ENCODE results near the gene NLK. TPM values are rescaled to one million over a fixed set of nuclear protein-coding genes. Genes with fewer than 3 reads are reported as not detected.

The NLK gene
- total RNA-seq, 1 experiment from 2014 or later, result 40.3 TPM

GRCh38 chr17:28139822-28140221 is 97.3 kb downstream of the NLK start (continued):
- TF ChIP-seq MXD4 (CRISPR knock-in tag; IDR thresholded peaks at IDR 0.05; ENCODE audit: borderline replicate concordance), result no peak
- no peak for TF ChIP-seq CREM (CRISPR knock-in tag; IDR thresholded peaks at IDR 0.05)
- no peak for TF ChIP-seq ZNF232 (CRISPR knock-in tag; IDR thresholded peaks at IDR 0.05)
- TF ChIP-seq TCF7 (CRISPR knock-in tag; IDR thresholded peaks at IDR 0.05; ENCODE audit: low read depth), result no peak
- no peak for TF ChIP-seq ZMAT4 (CRISPR knock-in tag; IDR thresholded peaks at IDR 0.05)
- TF ChIP-seq STAT6 (CRISPR knock-in tag; conservative IDR thresholded peaks at IDR 0.05; ENCODE audit: low read depth), result no peak

- ChIA-PET CTCF (interaction anchor here (1.0 kb wide), 2 partner anchors 59 to 110 kb away, joined by 3 to 4 read pairs; no protein-coding TSS in a partner anchor), POLR2A (no interaction called here)
Observed at GRCh38 chr17:28141313-28141712, 98.8 kb downstream of the NLK start.

More at GRCh38 chr17:28141313-28141712, 98.8 kb downstream of the NLK start:
- Mint-ChIP-seq H3K27me3 (ENCODE audit: low read depth) (no peaks in the 10 kb centered on the region), H3K4me1 (no peaks in the 10 kb centered on the region; the same call in 1 of the 2 replicates), H3K27ac (no peak overlapping the region), H3K9me3 (no peaks in the 10 kb centered on the region), H3K4me3 (no peak overlapping the region), H3K36me3 (peaks cover 4% of the 10 kb centered on the region; the same call in 1 of the 2 replicates)
- ATAC-seq, result no peak
- no peak for DNase-seq (ENCODE audit: low spot score)
- TF ChIP-seq CDX4 (CRISPR knock-in tag; IDR thresholded peaks at IDR 0.05; ENCODE audit: borderline replicate concordance) (no peak), ATF3 (CRISPR knock-in tag; conservative IDR thresholded peaks at IDR 0.05) (no peak), MYBL2 (CRISPR knock-in tag; IDR thresholded peaks at IDR 0.05) (no peak), CBFB (CRISPR knock-in tag; IDR thresholded peaks at IDR 0.05; ENCODE audit: low read depth) (no peak), ZNF138 (CRISPR knock-in tag; conservative IDR thresholded peaks at IDR 0.05) (no peak), GRHL2 (CRISPR knock-in tag; IDR thresholded peaks at IDR 0.05; ENCODE audit: insufficient replicate concordance, severe bottlenecking) (no peak), NFATC4 (CRISPR knock-in tag; IDR thresholded peaks at IDR 0.05) (no peak), RORB (CRISPR knock-in tag; IDR thresholded peaks at IDR 0.05) (no peak), ZNF219 (CRISPR knock-in tag; IDR thresholded peaks at IDR 0.05; ENCODE audit: borderline replicate concordance) (no peak), ATF2 (CRISPR knock-in tag; IDR thresholded peaks at IDR 0.05; ENCODE audit: borderline replicate concordance, low read depth) (no peak), IRF1 (CRISPR knock-in tag; IDR thresholded peaks at IDR 0.05) (no peak), JAZF1 (CRISPR knock-in tag; IDR thresholded peaks at IDR 0.05) (no peak), SP1 (CRISPR knock-in tag; conservative IDR thresholded peaks at IDR 0.05) (no peak), ELF4 (CRISPR knock-in tag; IDR thresholded peaks at IDR 0.05; ENCODE audit: low read depth) (no peak), ZNF512 (CRISPR knock-in tag; IDR thresholded peaks at IDR 0.05; ENCODE audit: borderline replicate concordance) (no peak)
